Tibial nerve (tissue), 4 donors: ENCODE results near the gene C1RL. TPM values are rescaled to one million over a fixed set of nuclear protein-coding genes. Genes with fewer than 3 reads are reported as not detected.

Experiments used
- DNase-seq, 2 donors: peaks; one replicate each; pipeline ENCODE4 v3.0.0-alpha.2; 2019; ENCODE audit warnings: low spot score in 2 of 2
- H3K27ac ChIP-seq, 4 donors: fragments of 200-600 bp; sonication (generic) in 3 of 4; one replicate each; pipeline ENCODE4 v1.5.1; 2017 to 2019; ENCODE audit warnings: mild to moderate bottlenecking in 1 of 4
- H3K27me3 ChIP-seq, 2 donors: fragments of 200-600 bp; sonication (generic) in 1 of 2; one replicate each; pipeline versions ENCODE4 v1.5.1 to v1.6.0; 2017 to 2019
- H3K36me3 ChIP-seq, 3 donors: fragments of 200-600 bp; sonication (generic); one replicate each; pipeline ENCODE4 v1.5.1; 2018 to 2019
- H3K4me1 ChIP-seq, 4 donors: fragments of 200-600 bp; sonication (generic) in 3 of 4; one replicate each; pipeline ENCODE4 v1.5.1; 2017 to 2019
- H3K4me3 ChIP-seq, 4 donors: fragments of 200-600 bp; sonication (generic) in 3 of 4; one replicate each; pipeline ENCODE4 v1.5.1; 2017 to 2019; ENCODE audit warnings: mild to moderate bottlenecking in 1 of 4, moderate library complexity in 1 of 4
- H3K9me3 ChIP-seq, 4 donors: fragments of 200-600 bp; sonication (generic) in 3 of 4; one replicate each; pipeline ENCODE4 v1.5.1; 2017 to 2019
- EP300 ChIP-seq, 2 donors: sonication (generic); formaldehyde crosslinking; IDR thresholded peaks; one replicate each; pipeline ENCODE4 v1.6.1; 2017; ENCODE audit warnings: antibody characterized with exemption in 2 of 2, mild to moderate bottlenecking in 1 of 2
- POLR2A ChIP-seq, 2 donors: fragments of 450-650 bp; IDR thresholded peaks; one replicate each; pipeline ENCODE4 v1.6.1; 2017; ENCODE audit warnings: antibody characterized with exemption in 2 of 2, mild to moderate bottlenecking in 2 of 2, moderate library complexity in 2 of 2
- WGBS, 2 donors: methylation state at CpG; one replicate each; pipeline ENCODE4 v1.1.5; 2018; 5-methylcytosine and 5-hydroxymethylcytosine counted together
- total RNA-seq, 4 donors: library from RNA; depleted of rRNA; stranded (reverse); fragments of >200 nt; gene quantifications; one replicate each; pipeline ENCODE4 v1.1.0, GENCODE V29; 2016
- TF ChIP-seq, protein P1 (sequence below), 5 experiments: fragments of 200-600 bp in 3 of 5; fragments of 450-650 bp in 2 of 5; sonication (generic) in 3 of 5; IDR thresholded peaks; one replicate each; pipeline ENCODE4 v1.5.1; 2016 to 2019; ENCODE audit warnings: antibody characterized with exemption in 5 of 5, mild to moderate bottlenecking in 3 of 5, moderate library complexity in 2 of 5

C1RL gene
- total RNA-seq, 4 donors from 2014 or later, result 125 to 214 (median 180) TPM

DNA sequence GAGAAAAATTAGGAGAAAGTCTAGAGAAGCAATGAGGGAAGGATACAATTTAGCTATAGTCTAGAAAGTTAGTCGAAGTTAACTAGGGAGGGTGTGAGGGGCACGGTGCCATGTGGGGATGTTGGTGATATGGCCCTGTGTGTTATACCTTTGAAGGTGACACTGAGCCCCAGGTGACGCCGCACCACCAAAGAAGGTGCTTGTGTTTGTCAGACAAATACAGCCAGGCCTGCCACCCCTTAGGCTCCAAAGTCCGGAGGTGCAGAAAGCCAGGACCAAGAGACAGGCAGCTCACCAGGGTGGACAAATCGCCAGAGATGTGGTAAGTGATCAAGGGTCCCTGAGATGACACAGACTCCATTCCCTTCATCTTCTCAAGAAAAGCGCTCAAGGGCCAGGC lies 47.4 kb downstream of the C1RL start:
- Histone ChIP-seq H3K27ac (peak overlapping the region; percentile 74 to 93 (median 84)), H3K4me1 (peaks cover 0 to 59% (median 9%) of the 10 kb centered on the region in 4 donors), H3K9me3 (no peaks in the 10 kb centered on the region), H3K36me3 (peaks cover 0 to 39% (median 0%) of the 10 kb centered on the region in 3 donors), H3K27me3 (no peaks in the 10 kb centered on the region), H3K4me3 (peak overlapping the region; percentile 33 to 55 (median 36))
- DNase-seq, result no peak
- TF ChIP-seq EP300 (IDR thresholded peaks at IDR 0.05), result no peak
- TF ChIP-seq, protein P1, sequence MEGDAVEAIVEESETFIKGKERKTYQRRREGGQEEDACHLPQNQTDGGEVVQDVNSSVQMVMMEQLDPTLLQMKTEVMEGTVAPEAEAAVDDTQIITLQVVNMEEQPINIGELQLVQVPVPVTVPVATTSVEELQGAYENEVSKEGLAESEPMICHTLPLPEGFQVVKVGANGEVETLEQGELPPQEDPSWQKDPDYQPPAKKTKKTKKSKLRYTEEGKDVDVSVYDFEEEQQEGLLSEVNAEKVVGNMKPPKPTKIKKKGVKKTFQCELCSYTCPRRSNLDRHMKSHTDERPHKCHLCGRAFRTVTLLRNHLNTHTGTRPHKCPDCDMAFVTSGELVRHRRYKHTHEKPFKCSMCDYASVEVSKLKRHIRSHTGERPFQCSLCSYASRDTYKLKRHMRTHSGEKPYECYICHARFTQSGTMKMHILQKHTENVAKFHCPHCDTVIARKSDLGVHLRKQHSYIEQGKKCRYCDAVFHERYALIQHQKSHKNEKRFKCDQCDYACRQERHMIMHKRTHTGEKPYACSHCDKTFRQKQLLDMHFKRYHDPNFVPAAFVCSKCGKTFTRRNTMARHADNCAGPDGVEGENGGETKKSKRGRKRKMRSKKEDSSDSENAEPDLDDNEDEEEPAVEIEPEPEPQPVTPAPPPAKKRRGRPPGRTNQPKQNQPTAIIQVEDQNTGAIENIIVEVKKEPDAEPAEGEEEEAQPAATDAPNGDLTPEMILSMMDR (IDR thresholded peaks at IDR 0.05), result no peak
- TF ChIP-seq POLR2A (IDR thresholded peaks at IDR 0.05), result no peak
- WGBS, 2 donors, result 91 to 92% methylated on average over 7 of the region's 7 CpGs

DNA sequence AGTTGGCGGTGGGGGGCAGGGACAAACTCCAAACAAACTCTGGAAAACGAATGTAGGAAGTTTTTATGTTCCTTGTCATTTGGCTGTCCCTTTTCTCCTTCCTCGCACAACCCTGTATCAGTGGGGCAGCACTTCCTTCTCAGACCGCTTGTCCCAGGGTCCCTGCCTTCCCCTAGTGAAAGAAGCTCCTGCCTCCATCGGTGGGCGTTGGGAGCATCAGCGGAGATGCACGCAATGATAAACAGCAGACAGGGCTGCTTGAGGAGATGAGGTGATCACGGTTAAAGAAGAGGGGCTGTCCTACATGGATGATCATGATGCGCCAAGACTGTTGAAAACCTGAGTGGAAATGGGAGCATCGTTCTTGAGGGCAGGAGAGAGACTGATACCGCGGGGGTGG lies 47.9 kb downstream of the C1RL start:
- Histone ChIP-seq H3K4me3 (peak overlapping the region; percentile 33 to 55 (median 36)), H3K27ac (peak overlapping the region; percentile 74 to 93 (median 84)), H3K4me1 (peaks cover 0 to 55% (median 9%) of the 10 kb centered on the region in 4 donors), H3K9me3 (no peaks in the 10 kb centered on the region), H3K27me3 (no peaks in the 10 kb centered on the region), H3K36me3 (peaks cover 0 to 35% (median 0%) of the 10 kb centered on the region in 3 donors)
- no peak for DNase-seq
- WGBS, 2 donors, result 58 to 59% methylated on average over 13 of the region's 13 CpGs
- TF ChIP-seq, protein P1 (IDR thresholded peaks at IDR 0.05), result no peak
- TF ChIP-seq EP300 (IDR thresholded peaks at IDR 0.05), result no peak
- TF ChIP-seq POLR2A (IDR thresholded peaks at IDR 0.05), result no peak

DNA sequence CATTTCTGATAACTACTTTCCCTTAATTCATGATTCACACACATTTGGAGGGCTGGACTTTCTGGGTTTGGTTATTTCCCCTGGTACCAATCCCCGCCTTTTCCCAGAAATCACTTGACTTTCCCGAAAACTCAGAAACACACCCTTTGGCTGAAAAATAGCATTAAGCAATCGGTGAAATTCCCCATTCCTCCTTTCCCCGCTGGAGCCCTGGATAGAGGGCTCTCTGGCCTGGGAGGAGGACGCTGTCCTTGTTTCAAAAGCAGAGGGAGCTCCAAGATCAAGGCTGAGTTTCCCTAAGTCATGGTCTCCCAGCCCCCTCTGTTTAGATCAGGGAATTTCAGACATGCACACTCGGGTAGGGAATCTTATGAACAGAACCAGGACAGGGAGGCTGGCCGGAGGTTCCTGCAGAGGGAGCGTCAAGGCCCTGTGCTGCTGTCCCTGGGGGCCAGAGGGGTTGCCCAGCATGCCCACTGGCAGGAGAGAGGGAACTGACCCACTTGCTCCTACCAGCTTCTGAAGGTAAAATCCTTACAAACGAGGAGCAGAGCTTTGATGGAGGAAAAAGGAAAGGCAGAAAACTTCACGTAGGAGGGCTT lies 48.6 kb downstream of the C1RL start, which contains the start of gene C1S:
Gene C1S (plus strand): TSS at position 366 of the 602 bp plus-strand sequence. CDS start 1,195 bp downstream, outside the sequence.
- Histone ChIP-seq H3K9me3 (no peaks in the 10 kb centered on the region), H3K36me3 (peaks cover 0 to 28% (median 0%) of the 10 kb centered on the region in 3 donors), H3K4me3 (peak within 1 kb of the TSS; percentile 33 to 55 (median 36)), H3K4me1 (peaks cover 0 to 53% (median 9%) of the 10 kb centered on the region in 4 donors), H3K27me3 (no peaks in the 10 kb centered on the region), H3K27ac (peak within 1 kb of the TSS; percentile 74 to 93 (median 84))
- TF ChIP-seq EP300 (IDR thresholded peaks at IDR 0.05), result peak; percentile 98 to 99
- TF ChIP-seq POLR2A (IDR thresholded peaks at IDR 0.05), result peak; percentile 65 to 71
- TF ChIP-seq, protein P1 (IDR thresholded peaks at IDR 0.05), result peak; percentile 54 to 97 (median 89)
- 10 to 20% methylated on average over 10 of the region's 10 CpGs for WGBS, 2 donors
- DNase-seq, result peak; percentile 66 to 85

DNA sequence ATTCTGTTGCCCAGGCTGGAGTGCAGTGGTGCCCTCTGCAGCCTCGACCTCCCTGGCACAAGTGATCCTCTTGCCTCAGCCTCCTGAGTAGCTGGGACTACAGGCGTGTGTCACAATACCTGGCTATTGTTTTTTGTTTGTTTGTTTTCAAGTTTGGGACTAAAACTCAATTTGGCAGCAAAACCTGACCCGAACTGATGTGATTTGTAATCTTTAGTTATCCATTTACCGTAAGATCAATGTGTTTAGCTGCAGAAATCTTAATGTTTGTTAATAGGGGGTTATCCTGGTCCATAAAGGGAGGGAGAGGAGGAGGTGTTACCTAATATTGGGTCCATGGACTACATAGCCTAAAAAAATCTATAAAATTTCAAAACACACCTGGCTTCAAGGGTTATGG lies 49.2 kb downstream of the C1RL start:
- H3K27ac ChIP-seq, result peak overlapping the region; percentile 73 to 93 (median 82)
- H3K4me3 ChIP-seq, result peak overlapping the region in 1 of 4 donors; percentile 55
- WGBS, 2 donors, result 92 to 93% methylated on average over 4 of the region's 4 CpGs

More for the DNA sequence above, 49.2 kb downstream of the C1RL start:
- Histone ChIP-seq H3K9me3 (no peaks in the 10 kb centered on the region), H3K36me3 (peaks cover 0 to 22% (median 0%) of the 10 kb centered on the region in 3 donors), H3K27me3 (no peaks in the 10 kb centered on the region), H3K4me1 (peaks cover 0 to 50% (median 9%) of the 10 kb centered on the region in 4 donors)
- no peak for DNase-seq
- no peak for TF ChIP-seq POLR2A (IDR thresholded peaks at IDR 0.05)
- no peak for TF ChIP-seq EP300 (IDR thresholded peaks at IDR 0.05)
- TF ChIP-seq, protein P1 (IDR thresholded peaks at IDR 0.05), result no peak
